HepG2 (cell line): ENCODE measurements around the gene LAMP1. TPM values are rescaled to one million over a fixed set of nuclear protein-coding genes. Genes with fewer than 3 reads are reported as not detected.

Source experiments
- IKZF4 ChIP-seq: sonication (generic); formaldehyde crosslinking; IDR thresholded peaks from 2 replicates; pipeline ENCODE4 v1.5.1; 2020; ENCODE audit warnings: borderline replicate concordance, mild to moderate bottlenecking, low read depth, missing genetic modification reagents; ENCODE audit errors: not compliant biosample characterization
- NONO ChIP-seq, 2 experiments: fragments of 450-650 bp in 1 of 2; sonication (generic) in 1 of 2; formaldehyde crosslinking in 1 of 2; IDR thresholded peaks in 1 of 2; conservative IDR thresholded peaks in 1 of 2; 2 replicates each; pipeline versions ENCODE4 v1.6.1 to v1.8.0; 2017 to 2022; ENCODE audit warnings: mild to moderate bottlenecking in 1 of 2, missing genetic modification reagents in 1 of 2, moderate library complexity in 1 of 2
- SMARCC2 ChIP-seq: fragments of 450-650 bp; IDR thresholded peaks from 2 replicates; pipeline ENCODE4 v1.6.1; 2017; ENCODE audit warnings: antibody characterized with exemption, mild to moderate bottlenecking
- XBP1 ChIP-seq: sonication (generic); formaldehyde crosslinking; IDR thresholded peaks from 2 replicates; pipeline ENCODE4 v1.5.0; 2020; ENCODE audit warnings: missing genetic modification reagents
- YEATS2 ChIP-seq: sonication (generic); formaldehyde crosslinking; IDR thresholded peaks from 2 replicates; pipeline ENCODE4 v1.4.0; 2020; ENCODE audit warnings: missing genetic modification reagents, borderline replicate concordance
- ZNF101 ChIP-seq: sonication (generic); formaldehyde crosslinking; IDR thresholded peaks from 2 replicates; pipeline ENCODE4 v1.4.0; 2020; ENCODE audit warnings: mild to moderate bottlenecking, low read depth, missing genetic modification reagents, borderline replicate concordance
- ZNF17 ChIP-seq: sonication (generic); formaldehyde crosslinking; IDR thresholded peaks from 2 replicates; pipeline ENCODE4 v1.5.0; 2020; ENCODE audit warnings: mild to moderate bottlenecking, missing genetic modification reagents
- ZNF264 ChIP-seq: sonication (generic); formaldehyde crosslinking; IDR thresholded peaks from 2 replicates; pipeline ENCODE4 v1.4.0; 2020; ENCODE audit warnings: missing genetic modification reagents
- polyA plus RNA-seq, 8 experiments: library from polyadenylated mRNA; depleted of rRNA in 3 of 8; stranded (reverse) in 7 of 8; unstranded in 1 of 8; fragments of >200 nt; fragmentation: Illumina TruSeq in 4 of 8; extraction: Trizol in 4 of 8; gene quantifications; 2 replicates each; pipeline versions ENCODE4 v1.2.1 to v1.2.3, GENCODE V29; 2011 to 2016; ENCODE audit warnings: low read depth in 4 of 8, missing spikeins in 1 of 8, mixed read lengths in 1 of 8; ENCODE audit not compliant: insufficient read depth in 1 of 8
- total RNA-seq, 5 experiments: library from RNA; depleted of rRNA; stranded (reverse); fragments of >200 nt; fragmentation: Illumina TruSeq; extraction: Trizol; gene quantifications; 2 replicates each; pipeline ENCODE4 v1.2.3, GENCODE V29; 2016; ENCODE audit warnings: low read depth in 1 of 5
- TF ChIP-seq, protein P1 (sequence below): sonication (generic); formaldehyde crosslinking; IDR thresholded peaks from 2 replicates; pipeline ENCODE4 v1.4.0; 2020; ENCODE audit warnings: missing genetic modification reagents
- TF ChIP-seq, protein P2 (sequence below): sonication (generic); formaldehyde crosslinking; IDR thresholded peaks from 2 replicates; pipeline ENCODE4 v1.4.0; 2020; ENCODE audit warnings: mild to moderate bottlenecking, missing genetic modification reagents, borderline replicate concordance
- TF ChIP-seq, protein P3 (sequence below): sonication (generic); formaldehyde crosslinking; conservative IDR thresholded peaks from 2 replicates; pipeline ENCODE4 v1.8.0; 2022; ENCODE audit warnings: missing genetic modification reagents
- TF ChIP-seq, protein P4 (sequence below): sonication (generic); formaldehyde crosslinking; IDR thresholded peaks from 2 replicates; pipeline ENCODE4 v1.4.0; 2020; ENCODE audit warnings: missing genetic modification reagents, borderline replicate concordance
- TF ChIP-seq, protein P5 (sequence below): sonication (generic); formaldehyde crosslinking; IDR thresholded peaks from 2 replicates; pipeline ENCODE4 v1.5.0; 2020; ENCODE audit warnings: missing genetic modification reagents, mild to moderate bottlenecking, borderline replicate concordance

The LAMP1 gene
- total and polyA plus RNA-seq, 2 of the 13 experiments (the other 11 are each of a cell fraction or from before 2014, with no cell fraction given) = 103 to 112 TPM

DNA sequence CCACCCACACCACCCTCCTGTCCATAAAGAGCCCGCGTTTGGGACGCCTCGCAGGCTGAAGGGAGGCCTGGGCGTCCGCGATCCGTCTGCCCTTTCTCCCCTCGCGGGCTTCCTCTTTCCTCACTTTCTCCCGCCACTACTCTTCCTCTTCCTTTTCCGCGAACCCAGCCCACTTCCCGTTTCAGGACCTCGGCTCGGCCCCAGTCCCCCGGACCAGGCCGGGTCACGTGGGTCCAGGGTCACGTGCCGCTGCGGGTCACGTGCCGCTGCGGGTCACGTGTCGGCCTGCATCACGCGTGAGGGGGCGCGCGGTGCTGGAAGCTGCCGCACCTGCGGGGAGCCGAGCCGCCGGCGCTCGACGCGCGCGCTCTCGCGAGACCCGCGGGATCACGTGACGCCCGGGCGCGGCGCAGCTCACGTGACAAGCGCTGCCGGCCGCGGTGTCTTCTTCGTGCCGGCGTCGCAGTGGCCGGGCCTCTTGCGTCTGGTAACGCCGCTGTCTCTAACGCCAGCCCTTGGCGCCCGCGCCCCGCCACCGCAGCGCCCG is at the start of gene LAMP1 (continued):
- TF ChIP-seq, protein P1, sequence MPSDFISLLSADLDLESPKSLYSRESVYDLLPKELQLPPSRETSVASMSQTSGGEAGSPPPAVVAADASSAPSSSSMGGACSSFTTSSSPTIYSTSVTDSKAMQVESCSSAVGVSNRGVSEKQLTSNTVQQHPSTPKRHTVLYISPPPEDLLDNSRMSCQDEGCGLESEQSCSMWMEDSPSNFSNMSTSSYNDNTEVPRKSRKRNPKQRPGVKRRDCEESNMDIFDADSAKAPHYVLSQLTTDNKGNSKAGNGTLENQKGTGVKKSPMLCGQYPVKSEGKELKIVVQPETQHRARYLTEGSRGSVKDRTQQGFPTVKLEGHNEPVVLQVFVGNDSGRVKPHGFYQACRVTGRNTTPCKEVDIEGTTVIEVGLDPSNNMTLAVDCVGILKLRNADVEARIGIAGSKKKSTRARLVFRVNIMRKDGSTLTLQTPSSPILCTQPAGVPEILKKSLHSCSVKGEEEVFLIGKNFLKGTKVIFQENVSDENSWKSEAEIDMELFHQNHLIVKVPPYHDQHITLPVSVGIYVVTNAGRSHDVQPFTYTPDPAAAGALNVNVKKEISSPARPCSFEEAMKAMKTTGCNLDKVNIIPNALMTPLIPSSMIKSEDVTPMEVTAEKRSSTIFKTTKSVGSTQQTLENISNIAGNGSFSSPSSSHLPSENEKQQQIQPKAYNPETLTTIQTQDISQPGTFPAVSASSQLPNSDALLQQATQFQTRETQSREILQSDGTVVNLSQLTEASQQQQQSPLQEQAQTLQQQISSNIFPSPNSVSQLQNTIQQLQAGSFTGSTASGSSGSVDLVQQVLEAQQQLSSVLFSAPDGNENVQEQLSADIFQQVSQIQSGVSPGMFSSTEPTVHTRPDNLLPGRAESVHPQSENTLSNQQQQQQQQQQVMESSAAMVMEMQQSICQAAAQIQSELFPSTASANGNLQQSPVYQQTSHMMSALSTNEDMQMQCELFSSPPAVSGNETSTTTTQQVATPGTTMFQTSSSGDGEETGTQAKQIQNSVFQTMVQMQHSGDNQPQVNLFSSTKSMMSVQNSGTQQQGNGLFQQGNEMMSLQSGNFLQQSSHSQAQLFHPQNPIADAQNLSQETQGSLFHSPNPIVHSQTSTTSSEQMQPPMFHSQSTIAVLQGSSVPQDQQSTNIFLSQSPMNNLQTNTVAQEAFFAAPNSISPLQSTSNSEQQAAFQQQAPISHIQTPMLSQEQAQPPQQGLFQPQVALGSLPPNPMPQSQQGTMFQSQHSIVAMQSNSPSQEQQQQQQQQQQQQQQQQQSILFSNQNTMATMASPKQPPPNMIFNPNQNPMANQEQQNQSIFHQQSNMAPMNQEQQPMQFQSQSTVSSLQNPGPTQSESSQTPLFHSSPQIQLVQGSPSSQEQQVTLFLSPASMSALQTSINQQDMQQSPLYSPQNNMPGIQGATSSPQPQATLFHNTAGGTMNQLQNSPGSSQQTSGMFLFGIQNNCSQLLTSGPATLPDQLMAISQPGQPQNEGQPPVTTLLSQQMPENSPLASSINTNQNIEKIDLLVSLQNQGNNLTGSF (CRISPR knock-in tag) = peak; percentile 96
- TF ChIP-seq ZNF101 (no peak), XBP1 (CRISPR knock-in tag) (no peak), NONO (IDR thresholded peaks at IDR 0.05) (no peak), NONO (CRISPR knock-in tag; conservative IDR thresholded peaks at IDR 0.05) (peak; percentile 99), ZNF17 (no peak), IKZF4 (CRISPR knock-in tag) (peak; percentile 92), SMARCC2 (no peak), YEATS2 (peak; percentile 99), ZNF264 (peak; percentile 71)
- TF ChIP-seq, protein P2, sequence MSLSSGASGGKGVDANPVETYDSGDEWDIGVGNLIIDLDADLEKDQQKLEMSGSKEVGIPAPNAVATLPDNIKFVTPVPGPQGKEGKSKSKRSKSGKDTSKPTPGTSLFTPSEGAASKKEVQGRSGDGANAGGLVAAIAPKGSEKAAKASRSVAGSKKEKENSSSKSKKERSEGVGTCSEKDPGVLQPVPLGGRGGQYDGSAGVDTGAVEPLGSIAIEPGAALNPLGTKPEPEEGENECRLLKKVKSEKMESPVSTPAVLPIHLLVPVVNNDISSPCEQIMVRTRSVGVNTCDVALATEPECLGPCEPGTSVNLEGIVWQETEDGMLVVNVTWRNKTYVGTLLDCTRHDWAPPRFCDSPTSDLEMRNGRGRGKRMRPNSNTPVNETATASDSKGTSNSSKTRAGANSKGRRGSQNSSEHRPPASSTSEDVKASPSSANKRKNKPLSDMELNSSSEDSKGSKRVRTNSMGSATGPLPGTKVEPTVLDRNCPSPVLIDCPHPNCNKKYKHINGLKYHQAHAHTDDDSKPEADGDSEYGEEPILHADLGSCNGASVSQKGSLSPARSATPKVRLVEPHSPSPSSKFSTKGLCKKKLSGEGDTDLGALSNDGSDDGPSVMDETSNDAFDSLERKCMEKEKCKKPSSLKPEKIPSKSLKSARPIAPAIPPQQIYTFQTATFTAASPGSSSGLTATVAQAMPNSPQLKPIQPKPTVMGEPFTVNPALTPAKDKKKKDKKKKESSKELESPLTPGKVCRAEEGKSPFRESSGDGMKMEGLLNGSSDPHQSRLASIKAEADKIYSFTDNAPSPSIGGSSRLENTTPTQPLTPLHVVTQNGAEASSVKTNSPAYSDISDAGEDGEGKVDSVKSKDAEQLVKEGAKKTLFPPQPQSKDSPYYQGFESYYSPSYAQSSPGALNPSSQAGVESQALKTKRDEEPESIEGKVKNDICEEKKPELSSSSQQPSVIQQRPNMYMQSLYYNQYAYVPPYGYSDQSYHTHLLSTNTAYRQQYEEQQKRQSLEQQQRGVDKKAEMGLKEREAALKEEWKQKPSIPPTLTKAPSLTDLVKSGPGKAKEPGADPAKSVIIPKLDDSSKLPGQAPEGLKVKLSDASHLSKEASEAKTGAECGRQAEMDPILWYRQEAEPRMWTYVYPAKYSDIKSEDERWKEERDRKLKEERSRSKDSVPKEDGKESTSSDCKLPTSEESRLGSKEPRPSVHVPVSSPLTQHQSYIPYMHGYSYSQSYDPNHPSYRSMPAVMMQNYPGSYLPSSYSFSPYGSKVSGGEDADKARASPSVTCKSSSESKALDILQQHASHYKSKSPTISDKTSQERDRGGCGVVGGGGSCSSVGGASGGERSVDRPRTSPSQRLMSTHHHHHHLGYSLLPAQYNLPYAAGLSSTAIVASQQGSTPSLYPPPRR = peak; percentile 74; the same call in 1 of the 2 replicates
- TF ChIP-seq, protein P3, sequence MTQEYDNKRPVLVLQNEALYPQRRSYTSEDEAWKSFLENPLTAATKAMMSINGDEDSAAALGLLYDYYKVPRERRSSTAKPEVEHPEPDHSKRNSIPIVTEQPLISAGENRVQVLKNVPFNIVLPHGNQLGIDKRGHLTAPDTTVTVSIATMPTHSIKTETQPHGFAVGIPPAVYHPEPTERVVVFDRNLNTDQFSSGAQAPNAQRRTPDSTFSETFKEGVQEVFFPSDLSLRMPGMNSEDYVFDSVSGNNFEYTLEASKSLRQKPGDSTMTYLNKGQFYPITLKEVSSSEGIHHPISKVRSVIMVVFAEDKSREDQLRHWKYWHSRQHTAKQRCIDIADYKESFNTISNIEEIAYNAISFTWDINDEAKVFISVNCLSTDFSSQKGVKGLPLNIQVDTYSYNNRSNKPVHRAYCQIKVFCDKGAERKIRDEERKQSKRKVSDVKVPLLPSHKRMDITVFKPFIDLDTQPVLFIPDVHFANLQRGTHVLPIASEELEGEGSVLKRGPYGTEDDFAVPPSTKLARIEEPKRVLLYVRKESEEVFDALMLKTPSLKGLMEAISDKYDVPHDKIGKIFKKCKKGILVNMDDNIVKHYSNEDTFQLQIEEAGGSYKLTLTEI = no peak
- TF ChIP-seq, protein P4, sequence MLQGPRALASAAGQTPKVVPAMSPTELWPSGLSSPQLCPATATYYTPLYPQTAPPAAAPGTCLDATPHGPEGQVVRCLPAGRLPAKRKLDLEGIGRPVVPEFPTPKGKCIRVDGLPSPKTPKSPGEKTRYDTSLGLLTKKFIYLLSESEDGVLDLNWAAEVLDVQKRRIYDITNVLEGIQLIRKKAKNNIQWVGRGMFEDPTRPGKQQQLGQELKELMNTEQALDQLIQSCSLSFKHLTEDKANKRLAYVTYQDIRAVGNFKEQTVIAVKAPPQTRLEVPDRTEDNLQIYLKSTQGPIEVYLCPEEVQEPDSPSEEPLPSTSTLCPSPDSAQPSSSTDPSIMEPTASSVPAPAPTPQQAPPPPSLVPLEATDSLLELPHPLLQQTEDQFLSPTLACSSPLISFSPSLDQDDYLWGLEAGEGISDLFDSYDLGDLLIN (CRISPR knock-in tag) = peak; percentile 66; the same call in 1 of the 2 replicates
- TF ChIP-seq, protein P5, sequence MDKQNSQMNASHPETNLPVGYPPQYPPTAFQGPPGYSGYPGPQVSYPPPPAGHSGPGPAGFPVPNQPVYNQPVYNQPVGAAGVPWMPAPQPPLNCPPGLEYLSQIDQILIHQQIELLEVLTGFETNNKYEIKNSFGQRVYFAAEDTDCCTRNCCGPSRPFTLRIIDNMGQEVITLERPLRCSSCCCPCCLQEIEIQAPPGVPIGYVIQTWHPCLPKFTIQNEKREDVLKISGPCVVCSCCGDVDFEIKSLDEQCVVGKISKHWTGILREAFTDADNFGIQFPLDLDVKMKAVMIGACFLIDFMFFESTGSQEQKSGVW = no peak
